NCI-H460 (cell line): ENCODE measurements around the gene TRPM3. TPM values are rescaled to one million over a fixed set of nuclear protein-coding genes. Genes with fewer than 3 reads are reported as not detected.

ENCODE experiments used
- DNase-seq: peaks from one replicate; pipeline ENCODE4 v3.0.0-alpha.2; 2016; ENCODE audit warnings: low read depth; ENCODE audit errors: extremely low read depth
- total RNA-seq: library from RNA; depleted of rRNA; stranded (reverse); fragments of >200 nt; shearing (Covaris generic); gene quantifications from 2 replicates; pipeline ENCODE4 v1.2.3, GENCODE V29; 2014

Gene TRPM3
- total RNA-seq, 1 experiment from 2014 or later: 1.7 TPM

GRCh38 chr9:70951749-70952727, 169.4 kb downstream of the TRPM3 start:
- DNase-seq: no peak

- no peak for DNase-seq
Observed at GRCh38 chr9:70950270-70950669, 171.2 kb downstream of the TRPM3 start.

GRCh38 chr9:70949239-70949638, 172.2 kb downstream of the TRPM3 start:
- no peak for DNase-seq

GRCh38 chr9:70948744-70949143, 172.7 kb downstream of the TRPM3 start:
- no peak for DNase-seq

- DNase-seq: no peak
Observed at GRCh38 chr9:70947511-70947910, 173.9 kb downstream of the TRPM3 start.

- DNase-seq: no peak
Observed at GRCh38 chr9:70947086-70947485, 174.3 kb downstream of the TRPM3 start.

GRCh38 chr9:70945301-70945700, 176.1 kb downstream of the TRPM3 start:
- DNase-seq: no peak

- DNase-seq: no peak
Observed at GRCh38 chr9:70941191-70941590, 180.2 kb downstream of the TRPM3 start.

GRCh38 chr9:70940605-70941004, 180.8 kb downstream of the TRPM3 start:
- DNase-seq: no peak

- no peak for DNase-seq
Observed at GRCh38 chr9:70936536-70936935, 184.9 kb downstream of the TRPM3 start.

- DNase-seq: no peak
Observed at GRCh38 chr9:70935856-70936255, 185.6 kb downstream of the TRPM3 start.

GRCh38 chr9:70934642-70935041, 186.8 kb downstream of the TRPM3 start:
- DNase-seq: no peak

GRCh38 chr9:70933321-70933720, 188.1 kb downstream of the TRPM3 start:
- no peak for DNase-seq

- DNase-seq: no peak
Observed at GRCh38 chr9:70932097-70932496, 189.3 kb downstream of the TRPM3 start.

GRCh38 chr9:70927530-70927929, 193.9 kb downstream of the TRPM3 start:
- no peak for DNase-seq

- DNase-seq: peak; percentile 82
Observed at GRCh38 chr9:70924895-70925547, 196.4 kb downstream of the TRPM3 start.

GRCh38 chr9:70924380-70924779, 197.0 kb downstream of the TRPM3 start:
- no peak for DNase-seq

- no peak for DNase-seq
Observed at GRCh38 chr9:70923961-70924360, 197.5 kb downstream of the TRPM3 start.

- DNase-seq: no peak
Observed at GRCh38 chr9:70921136-70921535, 200.3 kb downstream of the TRPM3 start.

GRCh38 chr9:70917277-70917676, 204.1 kb downstream of the TRPM3 start:
- no peak for DNase-seq

- DNase-seq: no peak
Observed at GRCh38 chr9:70911791-70912190, 209.6 kb downstream of the TRPM3 start.

GRCh38 chr9:70910598-70910997, 210.8 kb downstream of the TRPM3 start:
- DNase-seq: no peak
